HEK293 (cell line): ENCODE results near the gene HSPG2.

Experiments
- BCL6B ChIP-seq: fragments of 450-650 bp; formaldehyde crosslinking; IDR thresholded peaks from 2 replicates; pipeline ENCODE4 v1.5.1; 2017; ENCODE audit warnings: missing biosample characterization, missing genetic modification characterization
- EGR2 ChIP-seq: fragments of 450-650 bp; formaldehyde crosslinking; IDR thresholded peaks from 2 replicates; pipeline ENCODE4 v1.5.1; 2016; ENCODE audit warnings: low read depth, missing biosample characterization, missing genetic modification characterization
- MYNN ChIP-seq: fragments of 450-650 bp; formaldehyde crosslinking; IDR thresholded peaks from 2 replicates; pipeline ENCODE4 v1.5.1; 2016; ENCODE audit warnings: missing biosample characterization, missing genetic modification characterization, borderline replicate concordance
- RBAK ChIP-seq: fragments of 450-650 bp; formaldehyde crosslinking; IDR thresholded peaks from 2 replicates; pipeline ENCODE4 v1.5.1; 2016; ENCODE audit warnings: missing biosample characterization, missing genetic modification characterization
- REST ChIP-seq: fragments of 450-650 bp; formaldehyde crosslinking; IDR thresholded peaks from 2 replicates; pipeline ENCODE4 v1.5.1; 2016; ENCODE audit warnings: missing biosample characterization, missing genetic modification characterization
- ZNF133 ChIP-seq: fragments of 450-650 bp; formaldehyde crosslinking; IDR thresholded peaks from 2 replicates; pipeline ENCODE4 v1.5.1; 2016; ENCODE audit warnings: missing biosample characterization, missing genetic modification characterization
- ZNF223 ChIP-seq: fragments of 450-650 bp; formaldehyde crosslinking; IDR thresholded peaks from 2 replicates; pipeline ENCODE4 v1.5.1; 2016; ENCODE audit warnings: missing biosample characterization, missing genetic modification characterization
- ZNF248 ChIP-seq: fragments of 450-650 bp; formaldehyde crosslinking; IDR thresholded peaks from 2 replicates; pipeline ENCODE4 v1.5.1; 2017; ENCODE audit warnings: missing biosample characterization, missing genetic modification characterization
- ZNF324 ChIP-seq: fragments of 450-650 bp; formaldehyde crosslinking; IDR thresholded peaks from 2 replicates; pipeline ENCODE4 v1.5.1; 2016; ENCODE audit warnings: missing biosample characterization, missing genetic modification characterization
- ZNF37A ChIP-seq: fragments of 450-650 bp; IDR thresholded peaks from 2 replicates; pipeline ENCODE4 v1.5.1; 2018; ENCODE audit warnings: missing biosample characterization, missing genetic modification characterization
- ZNF426 ChIP-seq: fragments of 450-650 bp; formaldehyde crosslinking; IDR thresholded peaks from 2 replicates; pipeline ENCODE4 v1.5.1; 2017; ENCODE audit warnings: missing biosample characterization, missing genetic modification characterization, mild to moderate bottlenecking, inconsistent platforms, moderate library complexity
- ZNF530 ChIP-seq: fragments of 450-650 bp; formaldehyde crosslinking; IDR thresholded peaks from 2 replicates; pipeline ENCODE4 v1.5.1; 2016; ENCODE audit warnings: low read depth, missing biosample characterization, missing genetic modification characterization
- ZNF558 ChIP-seq: fragments of 450-650 bp; formaldehyde crosslinking; IDR thresholded peaks from 2 replicates; pipeline ENCODE4 v1.5.1; 2016; ENCODE audit warnings: missing biosample characterization, missing genetic modification characterization
- ZNF560 ChIP-seq: fragments of 450-650 bp; formaldehyde crosslinking; IDR thresholded peaks from 2 replicates; pipeline ENCODE4 v1.5.1; 2017; ENCODE audit warnings: missing biosample characterization, missing genetic modification characterization, borderline replicate concordance
- ZNF624 ChIP-seq: fragments of 450-650 bp; formaldehyde crosslinking; IDR thresholded peaks from 2 replicates; pipeline ENCODE4 v1.5.1; 2017; ENCODE audit warnings: missing biosample characterization, missing genetic modification characterization
- ZNF629 ChIP-seq: fragments of 450-650 bp; formaldehyde crosslinking; IDR thresholded peaks from 2 replicates; pipeline ENCODE4 v1.5.1; 2017; ENCODE audit warnings: missing biosample characterization, missing genetic modification characterization
- ZNF654 ChIP-seq: fragments of 450-650 bp; formaldehyde crosslinking; IDR thresholded peaks from 2 replicates; pipeline ENCODE4 v1.5.1; 2016; ENCODE audit warnings: low read depth, missing biosample characterization, missing genetic modification characterization
- ZNF776 ChIP-seq: fragments of 450-650 bp; formaldehyde crosslinking; IDR thresholded peaks from 2 replicates; pipeline ENCODE4 v1.5.0; 2017; ENCODE audit warnings: missing biosample characterization, missing genetic modification characterization, borderline replicate concordance
- ZSCAN5A ChIP-seq: fragments of 450-650 bp; formaldehyde crosslinking; IDR thresholded peaks from 2 replicates; pipeline ENCODE4 v1.5.1; 2016; ENCODE audit warnings: missing biosample characterization, missing genetic modification characterization
- TF ChIP-seq, protein P1 (sequence below): fragments of 450-650 bp; formaldehyde crosslinking; IDR thresholded peaks from 2 replicates; pipeline ENCODE4 v1.5.1; 2017; ENCODE audit warnings: missing biosample characterization, missing genetic modification characterization
- TF ChIP-seq, protein P2 (sequence below): fragments of 450-650 bp; formaldehyde crosslinking; IDR thresholded peaks from 2 replicates; pipeline ENCODE4 v1.5.1; 2016; ENCODE audit warnings: missing biosample characterization, missing genetic modification characterization

HSPG2 gene

GRCh38 chr1:21774835-21775549, 162.1 kb downstream of the HSPG2 start (continued):
- TF ChIP-seq RBAK (peak; percentile 42; the same call in 1 of the 2 replicates), ZNF248 (no peak), ZNF560 (peak; percentile 54; the same call in 1 of the 2 replicates), ZNF624 (tag by site-specific recombination) (no peak), ZNF133 (no peak), ZNF629 (tag by site-specific recombination) (peak; percentile 45; the same call in 1 of the 2 replicates), ZNF223 (tag by site-specific recombination) (no peak), ZNF426 (tag by site-specific recombination) (peak; percentile 78), ZNF37A (tag by site-specific recombination) (no peak), REST (peak; percentile 63), EGR2 (tag by site-specific recombination) (no peak), ZNF776 (tag by site-specific recombination) (no peak), ZNF530 (tag by site-specific recombination) (0 out of 2 replicates have a peak, but pooled peaks have one; percentile 37), ZNF558 (tag by site-specific recombination) (peak; percentile 70), MYNN (tag by site-specific recombination) (no peak), ZNF324 (tag by site-specific recombination) (no peak), ZNF654 (tag by site-specific recombination) (no peak), BCL6B (tag by site-specific recombination) (no peak), ZSCAN5A (tag by site-specific recombination) (no peak)
- TF ChIP-seq, protein P1, sequence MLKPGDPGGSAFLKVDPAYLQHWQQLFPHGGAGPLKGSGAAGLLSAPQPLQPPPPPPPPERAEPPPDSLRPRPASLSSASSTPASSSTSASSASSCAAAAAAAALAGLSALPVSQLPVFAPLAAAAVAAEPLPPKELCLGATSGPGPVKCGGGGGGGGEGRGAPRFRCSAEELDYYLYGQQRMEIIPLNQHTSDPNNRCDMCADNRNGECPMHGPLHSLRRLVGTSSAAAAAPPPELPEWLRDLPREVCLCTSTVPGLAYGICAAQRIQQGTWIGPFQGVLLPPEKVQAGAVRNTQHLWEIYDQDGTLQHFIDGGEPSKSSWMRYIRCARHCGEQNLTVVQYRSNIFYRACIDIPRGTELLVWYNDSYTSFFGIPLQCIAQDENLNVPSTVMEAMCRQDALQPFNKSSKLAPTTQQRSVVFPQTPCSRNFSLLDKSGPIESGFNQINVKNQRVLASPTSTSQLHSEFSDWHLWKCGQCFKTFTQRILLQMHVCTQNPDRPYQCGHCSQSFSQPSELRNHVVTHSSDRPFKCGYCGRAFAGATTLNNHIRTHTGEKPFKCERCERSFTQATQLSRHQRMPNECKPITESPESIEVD: no peak
- TF ChIP-seq, protein P2, sequence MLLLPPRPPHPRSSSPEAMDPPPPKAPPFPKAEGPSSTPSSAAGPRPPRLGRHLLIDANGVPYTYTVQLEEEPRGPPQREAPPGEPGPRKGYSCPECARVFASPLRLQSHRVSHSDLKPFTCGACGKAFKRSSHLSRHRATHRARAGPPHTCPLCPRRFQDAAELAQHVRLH (tag by site-specific recombination): no peak
